HepG2 (cell line): ENCODE data around the gene SLC25A23. TPM values are rescaled to one million over a fixed set of nuclear protein-coding genes. Genes with fewer than 3 reads are reported as not detected.

Experiments used
- AHR ChIP-seq: IDR thresholded peaks from 2 replicates; pipeline ENCODE4 v1.6.1; 2018; ENCODE audit warnings: missing genetic modification reagents, missing compliant biosample characterization
- FLYWCH1 ChIP-seq: sonication (generic); formaldehyde crosslinking; IDR thresholded peaks from 2 replicates; pipeline ENCODE4 v1.8.1; 2023; ENCODE audit warnings: mild to moderate bottlenecking, missing genetic modification reagents
- GABPB1 ChIP-seq: IDR thresholded peaks from 2 replicates; pipeline ENCODE4 v1.6.1; 2016; ENCODE audit warnings: mild to moderate bottlenecking, missing genetic modification reagents, moderate library complexity, missing compliant biosample characterization
- HMG20A ChIP-seq: IDR thresholded peaks from 2 replicates; pipeline ENCODE4 v1.6.1; 2016; ENCODE audit warnings: borderline replicate concordance
- KDM5A ChIP-seq: fragments of 200-600 bp; sonication (generic); IDR thresholded peaks from 2 replicates; pipeline ENCODE4 v1.7.0; 2018; ENCODE audit warnings: antibody characterized with exemption, mild to moderate bottlenecking, low read length, borderline replicate concordance
- KDM5B ChIP-seq: sonication (generic); formaldehyde crosslinking; IDR thresholded peaks from 2 replicates; pipeline ENCODE4 v1.4.0; 2020; ENCODE audit warnings: missing genetic modification reagents, mild to moderate bottlenecking, borderline replicate concordance
- KLF13 ChIP-seq: sonication (generic); formaldehyde crosslinking; IDR thresholded peaks from 2 replicates; pipeline ENCODE4 v1.4.0; 2020; ENCODE audit warnings: mild to moderate bottlenecking, missing genetic modification reagents
- MEIS2 ChIP-seq: sonication (generic); formaldehyde crosslinking; IDR thresholded peaks from 2 replicates; pipeline ENCODE4 v1.9.0; 2021; ENCODE audit warnings: mild to moderate bottlenecking, missing genetic modification reagents
- NCOA2 ChIP-seq: sonication (generic); formaldehyde crosslinking; IDR thresholded peaks from 2 replicates; pipeline ENCODE4 v1.8.0; 2022; ENCODE audit warnings: inconsistent platforms
- NFYC ChIP-seq: IDR thresholded peaks from 2 replicates; pipeline ENCODE4 v1.6.1; 2016; ENCODE audit warnings: missing genetic modification reagents, missing compliant biosample characterization
- SATB2 ChIP-seq: sonication (generic); formaldehyde crosslinking; IDR thresholded peaks from 2 replicates; pipeline ENCODE4 v1.5.0; 2020; ENCODE audit warnings: missing genetic modification reagents
- TARDBP ChIP-seq: sonication (generic); formaldehyde crosslinking; IDR thresholded peaks from 2 replicates; pipeline ENCODE4 v1.8.0; 2022; ENCODE audit warnings: mild to moderate bottlenecking, missing genetic modification reagents
- TEAD3 ChIP-seq: optimal IDR thresholded peaks from 2 replicates; pipeline ENCODE3; 2016; ENCODE audit warnings: borderline replicate concordance
- U2AF2 ChIP-seq: fragments of 200-400 bp; formaldehyde crosslinking; IDR thresholded peaks from 2 replicates; pipeline ENCODE4 v1.6.1; 2017; ENCODE audit warnings: low read depth, mild to moderate bottlenecking, low read length
- ZFX ChIP-seq: sonication (generic); formaldehyde crosslinking; IDR thresholded peaks from 2 replicates; pipeline ENCODE4 v1.4.0; 2020; ENCODE audit warnings: mild to moderate bottlenecking, low read depth, missing genetic modification reagents, moderate library complexity
- ZIK1 ChIP-seq: sonication (generic); formaldehyde crosslinking; IDR thresholded peaks from 2 replicates; pipeline ENCODE4 v1.5.0; 2020; ENCODE audit warnings: mild to moderate bottlenecking, low read depth, missing genetic modification reagents, borderline replicate concordance
- ZNF33A ChIP-seq: sonication (generic); formaldehyde crosslinking; IDR thresholded peaks from 2 replicates; pipeline ENCODE4 v1.5.1; 2020; ENCODE audit warnings: missing genetic modification reagents, mild to moderate bottlenecking, moderate library complexity, borderline replicate concordance
- ZNF432 ChIP-seq: sonication (generic); formaldehyde crosslinking; IDR thresholded peaks from 2 replicates; pipeline ENCODE4 v1.5.0; 2020; ENCODE audit warnings: missing genetic modification reagents, mild to moderate bottlenecking, borderline replicate concordance
- ZNF558 ChIP-seq: sonication (generic); formaldehyde crosslinking; IDR thresholded peaks from 2 replicates; pipeline ENCODE4 v1.9.0; 2022; ENCODE audit warnings: mild to moderate bottlenecking, missing genetic modification reagents, borderline replicate concordance
- polyA plus RNA-seq, 8 experiments: library from polyadenylated mRNA; depleted of rRNA in 3 of 8; stranded (reverse) in 7 of 8; unstranded in 1 of 8; fragments of >200 nt; fragmentation: Illumina TruSeq in 4 of 8; extraction: Trizol in 4 of 8; gene quantifications; 2 replicates each; pipeline versions ENCODE4 v1.2.1 to v1.2.3, GENCODE V29; 2011 to 2016; ENCODE audit warnings: low read depth in 4 of 8, missing spikeins in 1 of 8, mixed read lengths in 1 of 8; ENCODE audit not compliant: insufficient read depth in 1 of 8
- total RNA-seq, 5 experiments: library from RNA; depleted of rRNA; stranded (reverse); fragments of >200 nt; fragmentation: Illumina TruSeq; extraction: Trizol; gene quantifications; 2 replicates each; pipeline ENCODE4 v1.2.3, GENCODE V29; 2016; ENCODE audit warnings: low read depth in 1 of 5
- TF ChIP-seq, protein P1 (sequence below): sonication (generic); formaldehyde crosslinking; IDR thresholded peaks from 2 replicates; pipeline ENCODE4 v1.5.1; 2020; ENCODE audit warnings: mild to moderate bottlenecking, missing genetic modification reagents
- TF ChIP-seq, protein P2 (sequence below): sonication (generic); formaldehyde crosslinking; IDR thresholded peaks from 2 replicates; pipeline ENCODE4 v1.8.0; 2022; ENCODE audit warnings: missing genetic modification reagents, mild to moderate bottlenecking, borderline replicate concordance
- TF ChIP-seq, protein P3 (sequence below): sonication (generic); formaldehyde crosslinking; IDR thresholded peaks from 2 replicates; pipeline ENCODE4 v1.8.0; 2023; ENCODE audit warnings: mild to moderate bottlenecking, missing genetic modification reagents
- TF ChIP-seq, protein P4 (sequence below): sonication (generic); formaldehyde crosslinking; IDR thresholded peaks from 2 replicates; pipeline ENCODE4 v1.5.1; 2020; ENCODE audit warnings: missing genetic modification reagents, mild to moderate bottlenecking, borderline replicate concordance
- TF ChIP-seq, protein P5 (sequence below): IDR thresholded peaks from 2 replicates; pipeline ENCODE4 v1.6.1; 2016; ENCODE audit warnings: missing compliant biosample characterization, missing genetic modification reagents, borderline replicate concordance

The SLC25A23 gene
- total and polyA plus RNA-seq, 2 of the 13 experiments (the other 11 are each of a cell fraction or from before 2014, with no cell fraction given), result 12.4 to 15.2 TPM

DNA sequence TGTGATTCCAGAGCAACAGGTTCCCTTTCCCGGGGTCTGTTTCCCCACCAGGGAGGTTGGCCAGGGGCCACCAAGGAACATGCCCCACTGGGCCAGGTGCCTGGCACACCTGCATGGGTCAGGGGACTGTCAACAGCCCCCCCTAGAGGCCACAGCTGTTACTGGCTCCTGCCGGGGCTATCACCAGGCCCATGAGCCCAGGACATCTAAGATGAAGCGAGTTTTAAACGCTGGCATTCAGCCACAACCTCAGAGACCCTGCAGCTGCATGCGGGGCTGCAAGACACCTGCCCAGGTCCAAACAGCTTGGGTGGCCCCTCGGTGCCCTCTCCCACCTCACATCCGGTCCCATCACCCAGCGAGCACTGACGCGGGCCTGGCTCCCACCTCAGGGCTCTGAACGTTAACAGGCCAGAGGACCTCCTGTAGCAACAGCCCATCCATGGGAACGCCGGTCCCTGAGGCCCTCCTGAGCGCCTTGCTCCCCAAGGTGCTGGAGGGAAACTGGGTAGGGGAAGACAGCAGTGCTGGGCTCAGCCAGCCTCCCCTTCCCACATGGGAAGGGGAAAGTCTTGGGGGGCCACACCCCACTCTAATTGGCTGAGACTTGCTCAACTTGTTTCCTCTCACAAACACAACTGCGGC is 47.0 kb downstream of the SLC25A23 start (continued):
- TF ChIP-seq ZNF558 (CRISPR knock-in tag) (no peak), MEIS2 (CRISPR knock-in tag) (no peak), NFYC (CRISPR knock-in tag) (peak; percentile 10; the same call in 1 of the 2 replicates), KLF13 (no peak), U2AF2 (no peak), HMG20A (CRISPR knock-in tag) (no peak), ZNF33A (CRISPR knock-in tag) (no peak), SATB2 (CRISPR knock-in tag) (no peak), GABPB1 (CRISPR knock-in tag) (0 out of 2 replicates have a peak, but pooled peaks have one; percentile 19), NCOA2 (CRISPR knock-in tag) (no peak), AHR (CRISPR knock-in tag) (0 out of 2 replicates have a peak, but pooled peaks have one; percentile 43), KDM5A (no peak), ZIK1 (CRISPR knock-in tag) (no peak), KDM5B (peak; percentile 50; the same call in 1 of the 2 replicates), TARDBP (CRISPR knock-in tag) (no peak), FLYWCH1 (no peak), ZFX (CRISPR knock-in tag) (peak; percentile 30; the same call in 1 of the 2 replicates), ZNF432 (CRISPR knock-in tag) (no peak), TEAD3 (CRISPR knock-in tag) (peak; percentile 21)
- TF ChIP-seq, protein P1, sequence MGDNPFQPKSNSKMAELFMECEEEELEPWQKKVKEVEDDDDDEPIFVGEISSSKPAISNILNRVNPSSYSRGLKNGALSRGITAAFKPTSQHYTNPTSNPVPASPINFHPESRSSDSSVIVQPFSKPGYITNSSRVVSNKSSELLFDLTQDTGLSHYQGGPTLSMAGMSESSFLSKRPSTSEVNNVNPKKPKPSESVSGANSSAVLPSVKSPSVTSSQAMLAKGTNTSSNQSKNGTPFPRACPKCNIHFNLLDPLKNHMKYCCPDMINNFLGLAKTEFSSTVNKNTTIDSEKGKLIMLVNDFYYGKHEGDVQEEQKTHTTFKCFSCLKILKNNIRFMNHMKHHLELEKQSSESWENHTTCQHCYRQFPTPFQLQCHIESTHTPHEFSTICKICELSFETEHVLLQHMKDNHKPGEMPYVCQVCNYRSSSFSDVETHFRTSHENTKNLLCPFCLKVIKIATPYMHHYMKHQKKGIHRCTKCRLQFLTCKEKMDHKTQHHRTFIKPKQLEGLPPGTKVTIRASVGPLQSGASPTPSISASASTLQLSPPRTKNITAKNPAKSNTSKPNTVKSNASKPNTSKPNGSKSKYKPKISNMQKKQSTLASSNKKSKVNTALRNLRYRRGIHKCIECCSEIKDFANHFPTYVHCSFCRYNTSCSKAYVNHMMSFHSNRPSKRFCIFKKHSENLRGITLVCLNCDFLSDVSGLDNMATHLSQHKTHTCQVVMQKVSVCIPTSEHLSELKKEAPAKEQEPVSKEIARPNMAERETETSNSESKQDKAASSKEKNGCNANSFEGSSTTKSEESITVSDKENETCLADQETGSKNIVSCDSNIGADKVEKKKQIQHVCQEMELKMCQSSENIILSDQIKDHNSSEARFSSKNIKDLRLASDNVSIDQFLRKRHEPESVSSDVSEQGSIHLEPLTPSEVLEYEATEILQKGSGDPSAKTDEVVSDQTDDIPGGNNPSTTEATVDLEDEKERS (CRISPR knock-in tag), result no peak
- TF ChIP-seq, protein P2, sequence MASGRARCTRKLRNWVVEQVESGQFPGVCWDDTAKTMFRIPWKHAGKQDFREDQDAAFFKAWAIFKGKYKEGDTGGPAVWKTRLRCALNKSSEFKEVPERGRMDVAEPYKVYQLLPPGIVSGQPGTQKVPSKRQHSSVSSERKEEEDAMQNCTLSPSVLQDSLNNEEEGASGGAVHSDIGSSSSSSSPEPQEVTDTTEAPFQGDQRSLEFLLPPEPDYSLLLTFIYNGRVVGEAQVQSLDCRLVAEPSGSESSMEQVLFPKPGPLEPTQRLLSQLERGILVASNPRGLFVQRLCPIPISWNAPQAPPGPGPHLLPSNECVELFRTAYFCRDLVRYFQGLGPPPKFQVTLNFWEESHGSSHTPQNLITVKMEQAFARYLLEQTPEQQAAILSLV (CRISPR knock-in tag), result no peak
- TF ChIP-seq, protein P3, sequence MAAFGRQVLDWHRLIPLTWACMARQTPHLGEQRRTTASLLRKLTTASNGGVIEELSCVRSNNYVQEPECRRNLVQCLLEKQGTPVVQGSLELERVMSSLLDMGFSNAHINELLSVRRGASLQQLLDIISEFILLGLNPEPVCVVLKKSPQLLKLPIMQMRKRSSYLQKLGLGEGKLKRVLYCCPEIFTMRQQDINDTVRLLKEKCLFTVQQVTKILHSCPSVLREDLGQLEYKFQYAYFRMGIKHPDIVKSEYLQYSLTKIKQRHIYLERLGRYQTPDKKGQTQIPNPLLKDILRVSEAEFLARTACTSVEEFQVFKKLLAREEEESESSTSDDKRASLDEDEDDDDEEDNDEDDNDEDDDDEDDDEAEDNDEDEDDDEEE (CRISPR knock-in tag), result no peak
- TF ChIP-seq, protein P4, sequence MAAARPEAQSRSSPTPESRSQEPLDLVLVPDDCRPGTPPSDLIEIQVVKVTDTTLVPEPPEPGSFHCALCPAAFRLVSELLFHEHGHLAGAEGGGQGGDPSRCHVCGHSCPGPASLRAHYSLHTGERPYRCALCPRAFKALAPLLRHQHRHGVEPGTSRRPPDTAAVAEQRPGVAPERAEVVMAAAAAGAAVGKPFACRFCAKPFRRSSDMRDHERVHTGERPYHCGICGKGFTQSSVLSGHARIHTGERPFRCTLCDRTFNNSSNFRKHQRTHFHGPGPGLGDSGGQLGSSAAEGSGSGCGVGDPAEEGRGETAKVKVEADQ (CRISPR knock-in tag), result no peak
- TF ChIP-seq, protein P5, sequence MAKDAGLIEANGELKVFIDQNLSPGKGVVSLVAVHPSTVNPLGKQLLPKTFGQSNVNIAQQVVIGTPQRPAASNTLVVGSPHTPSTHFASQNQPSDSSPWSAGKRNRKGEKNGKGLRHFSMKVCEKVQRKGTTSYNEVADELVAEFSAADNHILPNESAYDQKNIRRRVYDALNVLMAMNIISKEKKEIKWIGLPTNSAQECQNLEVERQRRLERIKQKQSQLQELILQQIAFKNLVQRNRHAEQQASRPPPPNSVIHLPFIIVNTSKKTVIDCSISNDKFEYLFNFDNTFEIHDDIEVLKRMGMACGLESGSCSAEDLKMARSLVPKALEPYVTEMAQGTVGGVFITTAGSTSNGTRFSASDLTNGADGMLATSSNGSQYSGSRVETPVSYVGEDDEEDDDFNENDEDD (CRISPR knock-in tag), result no peak
